Stimulated activated CD8-positive, alpha-beta memory T cell treated with anti-CD3 and anti-CD28 coated beads, Interleukin-12 subunit alpha, Interleukin-12 subunit beta, amount 100 ng/mL, for 4 hours (primary cell): Measurements from ENCODE around the gene FXN.
"Not testable (repeated sequence)": the region's sequence is repeated elsewhere in the genome, so short reads cannot be mapped to it uniquely, and the experiment has no call there.

Experiments used
- DNase-seq: peaks from one replicate; pipeline ENCODE4 v3.0.0-alpha.2; 2020; ENCODE audit warnings: low read depth

Gene FXN

GRCh38 chr9:69070201-69070600 is 34.6 kb downstream of the FXN start:
- no peak for DNase-seq

GRCh38 chr9:69071059-69071458 is 35.5 kb downstream of the FXN start:
- no peak for DNase-seq

DNA sequence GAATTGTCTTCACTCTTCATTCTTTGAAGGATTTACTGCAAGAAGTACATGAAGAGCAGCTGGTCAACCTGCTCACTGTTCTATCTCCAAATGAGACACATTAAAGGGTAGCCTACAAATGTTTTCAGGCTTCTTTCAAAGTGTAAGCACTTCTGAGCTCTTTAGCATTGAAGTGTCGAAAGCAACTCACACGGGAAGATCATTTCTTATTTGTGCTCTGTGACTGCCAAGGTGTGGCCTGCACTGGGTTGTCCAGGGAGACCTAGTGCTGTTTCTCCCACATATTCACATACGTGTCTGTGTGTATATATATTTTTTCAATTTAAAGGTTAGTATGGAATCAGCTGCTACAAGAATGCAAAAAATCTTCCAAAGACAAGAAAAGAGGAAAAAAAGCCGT is 37.6 kb downstream of the FXN start:
- no peak for DNase-seq

DNA sequence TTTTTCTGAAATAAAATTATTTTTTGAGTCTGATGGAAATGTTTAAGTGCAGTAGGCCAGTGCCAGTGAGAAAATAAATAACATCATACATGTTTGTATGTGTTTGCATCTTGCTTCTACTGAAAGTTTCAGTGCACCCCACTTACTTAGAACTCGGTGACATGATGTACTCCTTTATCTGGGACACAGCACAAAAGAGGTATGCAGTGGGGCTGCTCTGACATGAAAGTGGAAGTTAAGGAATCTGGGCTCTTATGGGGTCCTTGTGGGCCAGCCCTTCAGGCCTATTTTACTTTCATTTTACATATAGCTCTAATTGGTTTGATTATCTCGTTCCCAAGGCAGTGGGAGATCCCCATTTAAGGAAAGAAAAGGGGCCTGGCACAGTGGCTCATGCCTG is 39.2 kb downstream of the FXN start:
- no peak for DNase-seq

DNA sequence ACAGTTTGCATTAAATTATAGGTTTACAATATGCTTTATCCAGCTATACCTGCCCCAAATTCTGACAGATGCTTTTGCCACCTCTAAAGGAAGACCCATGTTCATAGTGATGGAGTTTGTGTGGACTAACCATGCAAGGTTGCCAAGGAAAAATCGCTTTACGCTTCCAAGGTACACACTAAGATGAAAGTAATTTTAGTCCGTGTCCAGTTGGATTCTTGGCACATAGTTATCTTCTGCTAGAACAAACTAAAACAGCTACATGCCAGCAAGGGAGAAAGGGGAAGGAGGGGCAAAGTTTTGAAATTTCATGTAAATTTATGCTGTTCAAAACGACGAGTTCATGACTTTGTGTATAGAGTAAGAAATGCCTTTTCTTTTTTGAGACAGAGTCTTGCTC is 41.0 kb downstream of the FXN start:
- no peak for DNase-seq

DNA sequence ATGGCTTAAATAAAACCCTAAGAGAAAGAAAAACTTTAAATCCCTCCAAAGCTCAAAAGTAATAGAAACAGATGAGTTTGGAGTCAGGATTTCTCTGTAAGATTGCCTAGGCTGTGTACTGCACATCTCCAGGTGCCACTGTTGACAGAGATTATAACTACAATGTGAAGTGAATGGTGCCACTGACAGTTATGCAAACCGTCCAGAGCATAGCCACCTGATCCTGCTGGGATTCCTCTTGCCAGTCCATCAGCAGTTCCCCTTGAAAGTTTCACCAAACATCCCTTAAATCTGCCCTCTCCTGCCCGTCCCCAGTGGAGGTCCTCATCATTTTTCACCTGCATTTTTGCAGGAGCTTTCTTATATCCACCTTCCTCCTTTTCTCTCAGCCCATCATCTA is 42.5 kb downstream of the FXN start:
- DNase-seq = no peak

GRCh38 chr9:69078581-69078980 is 43.0 kb downstream of the FXN start:
- no peak for DNase-seq

DNA sequence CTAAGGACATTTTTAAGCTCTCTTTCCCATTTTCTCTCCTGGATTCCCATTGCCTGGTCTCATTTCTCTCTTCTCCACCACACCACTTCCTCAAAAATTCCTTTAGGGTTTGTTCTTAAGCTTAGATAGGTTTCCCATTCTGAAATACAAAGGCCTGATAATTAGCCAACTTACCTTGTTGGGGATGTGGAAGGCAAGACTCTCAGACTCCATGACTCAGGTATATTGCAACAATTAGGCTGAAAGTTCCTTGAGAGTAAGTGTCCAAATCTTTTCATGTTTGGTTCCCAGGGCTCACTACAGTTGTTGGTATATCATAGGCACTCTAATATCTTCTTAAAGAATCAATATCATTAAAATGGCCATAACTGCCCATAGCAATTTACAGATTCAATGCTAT is 43.6 kb downstream of the FXN start:
- no peak for DNase-seq

DNA sequence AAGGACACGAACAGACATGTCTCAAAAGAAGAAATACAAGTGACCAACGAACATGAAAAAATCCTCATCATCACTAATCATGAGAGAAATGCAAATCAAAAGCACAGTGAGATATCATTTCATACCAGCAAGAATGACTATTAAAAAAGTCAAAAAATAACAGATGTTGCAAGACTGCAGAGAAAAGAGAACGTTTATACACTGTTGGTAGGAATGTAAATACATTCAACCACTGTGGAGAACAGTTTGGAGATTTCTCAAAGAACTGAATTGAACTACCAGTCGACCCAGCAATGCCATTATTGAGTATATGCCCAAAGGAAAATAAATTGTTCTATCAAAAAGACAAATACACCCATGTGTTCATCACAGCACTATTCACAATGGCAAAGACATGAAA is 45.7 kb downstream of the FXN start:
- no peak for DNase-seq

GRCh38 chr9:69083321-69083720 is 47.8 kb downstream of the FXN start:
- DNase-seq = no peak

DNA sequence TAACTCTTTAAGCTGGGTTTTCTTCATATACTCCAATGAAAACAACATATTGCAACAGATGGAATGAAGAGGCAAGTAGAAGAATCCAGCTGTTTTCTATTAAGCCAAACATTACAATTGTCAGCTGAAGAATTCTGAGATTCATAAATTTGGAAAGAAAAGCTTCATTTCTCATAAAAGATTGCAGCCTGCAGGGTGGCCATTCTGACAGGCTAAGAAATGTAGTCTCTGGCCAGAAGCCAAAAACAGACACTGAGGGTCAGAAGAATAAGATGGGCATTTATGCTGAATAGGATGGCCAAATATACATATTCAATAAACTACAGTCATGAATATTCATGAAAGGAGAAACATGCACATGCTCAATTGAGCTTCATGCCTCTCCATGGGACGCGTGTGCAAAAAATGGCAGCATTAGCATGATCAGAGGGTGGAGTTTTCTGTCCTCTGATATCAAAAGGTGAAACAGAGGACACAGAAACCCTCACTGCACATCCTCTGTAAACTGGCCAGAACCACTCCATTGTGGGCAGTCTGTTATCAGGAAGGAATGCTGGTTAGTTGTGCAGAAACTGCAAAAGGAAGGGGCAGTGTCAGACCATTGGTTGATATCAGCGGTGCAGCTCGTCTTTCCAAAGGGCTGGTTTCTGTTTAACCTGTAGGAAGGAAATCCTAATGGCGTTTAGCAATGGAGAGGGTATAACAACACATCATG is 50.2 kb downstream of the FXN start:
- no peak for DNase-seq

- DNase-seq = no peak
Observed at GRCh38 chr9:69086312-69086711, 50.8 kb downstream of the FXN start.

GRCh38 chr9:69086769-69087168 is 51.2 kb downstream of the FXN start:
- no peak for DNase-seq

DNA sequence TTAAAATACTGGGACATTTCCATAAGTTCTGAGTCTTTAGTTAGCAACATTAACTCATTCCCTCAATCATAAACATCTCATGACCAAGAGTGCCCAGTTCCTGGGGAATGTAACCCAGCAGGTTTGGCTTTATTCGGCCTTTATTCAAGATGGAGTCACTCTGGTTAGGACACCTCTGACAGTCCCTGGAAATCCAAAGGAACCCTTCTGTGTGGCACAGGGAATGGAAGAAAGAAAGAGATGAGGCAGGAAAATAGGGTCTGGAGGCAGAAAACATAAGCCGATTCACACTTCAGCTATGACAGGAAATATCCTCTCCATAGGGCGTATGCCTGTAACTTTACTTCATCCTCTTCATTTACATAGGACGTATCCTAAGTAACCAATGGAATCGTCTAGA is 53.5 kb downstream of the FXN start:
- no peak for DNase-seq

DNA sequence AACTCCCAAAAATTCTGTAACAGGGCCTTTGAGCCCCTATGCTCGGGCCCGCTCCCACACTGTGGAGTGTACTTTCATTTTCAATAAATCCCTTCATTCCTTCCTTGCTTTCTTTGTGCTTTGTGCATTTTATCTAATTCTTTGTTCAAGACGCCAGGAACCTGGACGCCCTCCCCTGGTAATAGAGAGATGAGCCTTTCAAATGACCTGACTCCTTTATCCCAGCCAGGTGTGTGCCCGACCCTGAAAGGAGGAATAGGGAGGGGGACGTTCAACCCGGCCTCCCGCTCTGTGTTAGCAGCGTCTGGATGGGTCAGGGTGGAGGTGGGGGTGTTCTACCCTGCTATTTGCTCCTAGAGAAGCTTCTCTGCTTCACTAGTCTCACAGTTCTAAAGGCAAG is 53.9 kb downstream of the FXN start:
- DNase-seq = no peak

- no peak for DNase-seq
Observed at GRCh38 chr9:69090140-69090750, 54.7 kb downstream of the FXN start.

DNA sequence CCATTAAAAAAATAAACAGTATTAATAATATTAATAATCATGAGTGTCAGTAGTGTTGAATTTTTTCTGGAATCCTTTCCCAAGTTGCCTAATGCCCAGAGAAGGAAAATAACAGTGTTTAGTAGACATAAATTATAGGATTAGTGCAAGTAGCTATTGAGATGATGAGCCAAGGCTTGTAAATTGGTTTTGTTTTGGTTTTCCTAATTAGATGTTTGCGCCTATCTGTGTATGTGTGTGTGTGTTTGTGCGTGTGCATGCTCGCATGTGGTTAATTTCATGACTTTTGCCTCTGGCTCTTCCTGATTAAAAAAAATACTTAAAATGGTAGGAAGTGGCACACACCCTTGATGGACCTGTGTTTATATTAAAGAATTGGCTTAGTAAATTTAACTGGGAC is 55.4 kb downstream of the FXN start:
- DNase-seq = no peak

DNA sequence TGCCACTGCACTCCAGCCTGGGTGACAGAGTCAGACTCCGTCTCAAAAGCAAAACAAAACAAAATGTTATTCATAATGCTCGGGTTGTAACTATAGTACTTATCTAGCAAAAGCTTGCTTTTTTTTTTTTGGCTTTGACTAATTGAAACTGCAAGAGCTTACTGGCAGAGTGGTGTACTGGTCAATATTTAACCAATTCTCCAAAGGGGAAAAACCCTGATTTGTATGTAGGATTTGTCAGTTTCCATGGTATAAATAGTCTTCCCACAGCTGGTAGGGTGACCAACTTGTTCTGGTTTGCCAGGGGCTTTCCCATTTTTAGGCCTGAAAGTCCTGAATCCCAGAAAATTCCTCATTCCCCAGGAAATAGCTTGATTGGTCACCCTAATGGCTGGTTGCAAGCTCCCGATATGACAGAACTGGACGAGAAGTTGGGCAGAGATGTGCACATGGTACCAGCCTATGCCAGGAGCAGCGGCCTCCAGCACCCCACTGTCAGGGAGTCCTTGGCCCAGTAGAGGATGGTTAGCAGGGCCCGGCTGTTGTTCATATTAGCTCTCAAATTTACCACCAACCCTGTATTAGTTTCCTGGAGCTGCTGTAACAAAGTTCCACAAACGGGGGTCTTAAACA is 58.0 kb downstream of the FXN start:
- DNase-seq = no peak

DNA sequence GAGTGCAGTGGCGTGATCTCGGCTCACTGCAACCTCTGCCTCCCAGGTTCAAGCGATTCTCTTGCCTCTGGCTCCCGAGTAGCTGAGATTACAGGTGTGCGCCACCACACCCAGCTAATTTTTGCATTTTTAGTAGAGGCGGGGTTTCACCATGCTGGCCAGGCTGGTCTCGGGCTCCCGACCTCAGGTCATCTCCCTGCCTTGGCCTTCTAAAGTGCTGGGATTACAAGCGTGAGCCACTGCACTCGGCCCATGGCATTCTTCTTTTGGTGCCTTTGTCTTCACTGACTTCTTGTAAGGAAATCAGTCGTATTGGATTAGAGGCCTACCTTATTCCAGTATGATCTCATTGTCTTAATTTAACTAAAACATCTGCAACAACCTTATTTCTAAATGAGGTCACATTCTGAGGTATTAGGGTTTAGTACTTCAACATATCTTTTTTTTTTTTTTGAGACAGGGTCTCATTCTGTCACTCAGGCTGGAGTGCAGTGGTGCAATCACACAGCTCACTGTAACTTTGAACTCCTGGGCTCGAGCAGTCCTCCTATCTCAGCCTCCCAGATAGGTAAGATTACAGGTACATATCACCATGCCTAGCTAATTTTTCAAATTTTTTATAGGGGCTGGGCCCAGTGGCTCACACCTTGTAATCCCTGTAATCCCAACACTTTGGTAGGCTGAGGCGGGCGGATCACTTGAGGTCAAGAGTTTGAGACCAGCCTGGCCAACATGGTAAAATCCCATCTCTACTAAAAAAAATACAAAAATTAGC is 59.0 kb downstream of the FXN start:
- not testable (repeated sequence) for DNase-seq

- DNase-seq = no peak
Observed at GRCh38 chr9:69097064-69097463, 61.5 kb downstream of the FXN start.

GRCh38 chr9:69097923-69098593 is 62.5 kb downstream of the FXN start:
- no peak for DNase-seq

DNA sequence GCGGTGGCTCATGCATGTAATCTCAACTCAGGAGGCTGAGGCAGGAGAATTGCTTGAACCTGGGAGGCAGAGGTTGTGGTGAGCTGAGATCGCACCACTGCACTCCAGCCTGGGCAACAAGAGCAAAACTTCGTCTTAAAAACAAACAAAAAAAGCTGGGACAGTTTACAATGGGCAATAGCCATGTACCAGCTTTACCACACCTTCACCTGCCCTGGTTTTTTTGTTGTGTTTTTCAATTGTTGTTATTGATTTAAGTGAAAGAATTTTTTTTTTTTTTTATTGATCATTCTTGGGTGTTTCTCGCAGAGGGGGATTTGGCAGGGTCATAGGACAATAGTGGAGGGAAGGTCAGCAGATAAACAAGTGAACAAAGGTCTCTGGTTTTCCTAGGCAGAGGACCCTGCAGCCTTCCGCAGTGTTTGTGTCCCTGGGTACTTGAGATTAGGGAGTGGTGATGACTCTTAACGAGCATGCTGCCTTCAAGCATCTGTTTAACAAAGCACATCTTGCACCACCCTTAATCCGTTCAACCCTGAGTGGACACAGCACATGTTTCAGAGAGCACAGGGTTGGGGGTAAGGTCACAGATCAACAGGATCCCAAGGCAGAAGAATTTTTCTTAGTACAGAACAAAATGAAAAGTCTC is 67.9 kb downstream of the FXN start:
- not testable (repeated sequence) for DNase-seq
